MM.1S (cell line): ENCODE data around the gene THRA.

Experiments
- DNase-seq: peaks from one replicate; pipeline ENCODE4 v3.0.0-alpha.2; 2015
- H2AFZ ChIP-seq: fragments of 300-600 bp; sonication (generic); 2 replicates; pipeline ENCODE4 v1.6.0; 2016; ENCODE audit warnings: antibody characterized with exemption, low read length
- H3F3A ChIP-seq: fragments of 300-600 bp; sonication (generic); 2 replicates; pipeline ENCODE4 v1.6.1; 2016; ENCODE audit warnings: mild to moderate bottlenecking, antibody characterized with exemption, low read length, moderate library complexity, mixed read lengths; ENCODE audit not compliant: insufficient read depth
- H3K27ac ChIP-seq: fragments of 300-600 bp; sonication (generic); 2 replicates; pipeline ENCODE4 v1.5.1; 2016; ENCODE audit warnings: mild to moderate bottlenecking, low read length
- H3K27me3 ChIP-seq: fragments of 300-600 bp; sonication (generic); replicated peaks from 2 replicates; pipeline ENCODE4 v1.6.0; 2016; ENCODE audit warnings: low read length; ENCODE audit not compliant: insufficient read depth
- H3K36me3 ChIP-seq: fragments of 300-600 bp; sonication (generic); replicated peaks from 2 replicates; pipeline ENCODE4 v1.6.1; 2016; ENCODE audit warnings: mild to moderate bottlenecking, low read length, mixed read lengths; ENCODE audit not compliant: insufficient read depth
- H3K4me1 ChIP-seq: fragments of 300-600 bp; sonication (generic); 2 replicates; pipeline ENCODE4 v1.6.1; 2016; ENCODE audit warnings: low read length, mixed read lengths
- H3K4me2 ChIP-seq: fragments of 300-600 bp; sonication (generic); 2 replicates; pipeline ENCODE4 v1.6.0; 2016; ENCODE audit warnings: low read depth, low read length
- H3K4me3 ChIP-seq: fragments of 300-600 bp; sonication (generic); 2 replicates; pipeline ENCODE4 v1.5.1; 2016; ENCODE audit warnings: low read length, mixed read lengths
- H3K79me2 ChIP-seq: fragments of 300-600 bp; sonication (generic); 2 replicates; pipeline ENCODE4 v1.6.1; 2016; ENCODE audit warnings: mixed run types, low read length, mixed read lengths
- H3K9ac ChIP-seq: fragments of 300-600 bp; sonication (generic); 2 replicates; pipeline ENCODE4 v1.6.1; 2016; ENCODE audit warnings: low read length, mixed read lengths
- H3K9me2 ChIP-seq: fragments of 300-600 bp; sonication (generic); replicated peaks from 2 replicates; pipeline ENCODE4 v1.6.1; 2016; ENCODE audit warnings: mild to moderate bottlenecking, low read length, mixed read lengths; ENCODE audit not compliant: insufficient read depth
- H3K9me3 ChIP-seq: fragments of 300-600 bp; sonication (generic); replicated peaks from 2 replicates; pipeline ENCODE4 v1.6.1; 2016; ENCODE audit warnings: mild to moderate bottlenecking, low read length, mixed read lengths; ENCODE audit not compliant: insufficient read depth
- H4K20me1 ChIP-seq: fragments of 300-600 bp; sonication (generic); 2 replicates; pipeline ENCODE4 v1.6.1; 2016; ENCODE audit warnings: mild to moderate bottlenecking, low read length, moderate library complexity, mixed read lengths; ENCODE audit not compliant: insufficient read depth
- EZH2 ChIP-seq: fragments of 300-600 bp; sonication (generic); optimal IDR thresholded peaks from 2 replicates; pipeline ENCODE3; 2017; ENCODE audit warnings: low read depth, mild to moderate bottlenecking, antibody characterized with exemption, low read length, mixed read lengths
- EZH2phosphoT487 ChIP-seq: fragments of 300-600 bp; sonication (generic); IDR thresholded peaks from 2 replicates; pipeline ENCODE4 v1.6.1; 2018; ENCODE audit warnings: antibody characterized with exemption, low read length
- TF ChIP-seq, protein P1 (sequence below): fragments of 300-600 bp; sonication (generic); IDR thresholded peaks from 2 replicates; pipeline ENCODE4 v1.5.1; 2016; ENCODE audit warnings: antibody characterized with exemption, low read length, mixed read lengths

THRA gene

DNA sequence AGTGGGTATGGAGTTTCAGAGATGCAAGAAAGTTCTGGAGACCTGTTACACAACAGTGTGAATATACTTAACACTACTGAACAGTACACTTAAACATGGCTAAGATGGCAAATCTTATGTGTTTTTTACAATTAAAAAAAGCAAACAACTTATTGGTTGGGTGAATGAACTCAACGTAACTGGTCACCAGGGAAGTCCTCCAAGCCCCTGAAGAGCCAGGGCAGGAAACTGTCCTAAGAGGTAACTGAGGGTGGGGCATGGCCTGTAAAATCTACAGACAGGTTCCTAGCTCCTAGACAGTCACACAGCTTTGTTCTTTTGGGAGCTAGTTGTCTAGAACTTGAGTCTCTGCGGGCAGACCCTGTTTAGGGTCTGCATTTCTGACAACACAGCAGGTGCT lies 37.2 kb upstream of the THRA start:
- no peaks in the 10 kb centered on the region for H3K9me2 ChIP-seq
- H3K36me3 ChIP-seq = no peaks in the 10 kb centered on the region
- H3F3A ChIP-seq = 0 out of 2 replicates have a peak, but pooled peaks cover 2% of the 10 kb centered on the region
- no peaks in the 10 kb centered on the region for H3K27me3 ChIP-seq
- H3K4me3 ChIP-seq = no peak overlapping the region
- DNase-seq = no peak
- TF ChIP-seq, protein P1, sequence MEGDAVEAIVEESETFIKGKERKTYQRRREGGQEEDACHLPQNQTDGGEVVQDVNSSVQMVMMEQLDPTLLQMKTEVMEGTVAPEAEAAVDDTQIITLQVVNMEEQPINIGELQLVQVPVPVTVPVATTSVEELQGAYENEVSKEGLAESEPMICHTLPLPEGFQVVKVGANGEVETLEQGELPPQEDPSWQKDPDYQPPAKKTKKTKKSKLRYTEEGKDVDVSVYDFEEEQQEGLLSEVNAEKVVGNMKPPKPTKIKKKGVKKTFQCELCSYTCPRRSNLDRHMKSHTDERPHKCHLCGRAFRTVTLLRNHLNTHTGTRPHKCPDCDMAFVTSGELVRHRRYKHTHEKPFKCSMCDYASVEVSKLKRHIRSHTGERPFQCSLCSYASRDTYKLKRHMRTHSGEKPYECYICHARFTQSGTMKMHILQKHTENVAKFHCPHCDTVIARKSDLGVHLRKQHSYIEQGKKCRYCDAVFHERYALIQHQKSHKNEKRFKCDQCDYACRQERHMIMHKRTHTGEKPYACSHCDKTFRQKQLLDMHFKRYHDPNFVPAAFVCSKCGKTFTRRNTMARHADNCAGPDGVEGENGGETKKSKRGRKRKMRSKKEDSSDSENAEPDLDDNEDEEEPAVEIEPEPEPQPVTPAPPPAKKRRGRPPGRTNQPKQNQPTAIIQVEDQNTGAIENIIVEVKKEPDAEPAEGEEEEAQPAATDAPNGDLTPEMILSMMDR = no peak
- TF ChIP-seq EZH2phosphoT487 (no peak), EZH2 (no peak)
- H3K9me3 ChIP-seq = no peaks in the 10 kb centered on the region
- no peak overlapping the region for H3K9ac ChIP-seq
- H2AFZ ChIP-seq = no peak overlapping the region
- H3K79me2 ChIP-seq = no peaks in the 10 kb centered on the region
- H3K4me2 ChIP-seq = no peak overlapping the region
- H4K20me1 ChIP-seq = no peaks in the 10 kb centered on the region
- H3K27ac ChIP-seq = no peak overlapping the region
- no peaks in the 10 kb centered on the region; the same call in 1 of the 2 replicates for H3K4me1 ChIP-seq

DNA sequence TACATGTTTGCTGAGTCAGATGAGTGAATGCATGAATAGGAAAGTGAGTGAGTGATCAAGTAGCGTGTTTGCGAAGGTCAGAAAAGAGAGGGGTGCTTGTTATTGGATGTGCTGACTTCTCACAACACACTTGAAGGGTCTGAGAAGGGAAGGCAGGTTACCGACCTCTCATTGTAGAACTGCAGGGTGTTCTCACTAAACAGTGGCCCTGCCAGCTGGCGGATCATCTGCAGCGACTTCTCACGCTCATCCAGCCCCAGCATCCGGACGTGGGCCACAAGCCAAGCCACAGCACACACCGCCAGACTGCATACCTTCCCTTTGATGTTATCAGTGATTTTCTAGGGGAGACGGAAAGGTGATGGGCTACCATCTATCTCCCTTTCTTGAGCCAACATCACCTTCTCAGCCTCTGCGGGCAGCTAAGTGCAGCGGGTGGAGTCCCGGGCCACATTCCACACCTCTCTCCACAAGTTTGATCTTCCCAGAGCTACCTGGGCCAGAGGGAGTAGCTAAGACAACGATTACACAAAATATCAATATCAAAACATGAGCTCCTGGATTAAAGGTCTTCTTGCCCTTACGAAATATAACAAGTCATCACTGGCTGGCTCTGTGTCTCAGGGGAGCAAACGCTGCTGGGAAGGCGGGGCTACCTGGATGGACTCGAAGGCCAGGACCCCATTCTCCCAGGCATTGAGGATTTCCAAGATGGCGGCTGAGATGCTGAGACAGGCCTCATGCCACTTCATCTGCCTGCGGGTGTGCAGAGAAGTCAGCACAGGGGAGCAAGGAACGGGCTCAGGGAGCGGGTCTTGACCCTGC lies 36.6 kb upstream of the THRA start:
- H2AFZ ChIP-seq = no peak overlapping the region
- H3K9me3 ChIP-seq = no peaks in the 10 kb centered on the region
- H3K79me2 ChIP-seq = no peaks in the 10 kb centered on the region
- no peaks in the 10 kb centered on the region for H4K20me1 ChIP-seq
- H3K4me1 ChIP-seq = no peaks in the 10 kb centered on the region; the same call in 1 of the 2 replicates
- H3K27me3 ChIP-seq = no peaks in the 10 kb centered on the region
- no peak overlapping the region for H3K27ac ChIP-seq
- no peak for DNase-seq
- H3K36me3 ChIP-seq = no peaks in the 10 kb centered on the region
- no peaks in the 10 kb centered on the region for H3K9me2 ChIP-seq
- H3K9ac ChIP-seq = no peak overlapping the region
- no peak overlapping the region for H3K4me3 ChIP-seq
- no peak overlapping the region for H3K4me2 ChIP-seq
- TF ChIP-seq, protein P1 = no peak
- TF ChIP-seq EZH2phosphoT487 (no peak), EZH2 (no peak)
- H3F3A ChIP-seq = 0 out of 2 replicates have a peak, but pooled peaks cover 2% of the 10 kb centered on the region

DNA sequence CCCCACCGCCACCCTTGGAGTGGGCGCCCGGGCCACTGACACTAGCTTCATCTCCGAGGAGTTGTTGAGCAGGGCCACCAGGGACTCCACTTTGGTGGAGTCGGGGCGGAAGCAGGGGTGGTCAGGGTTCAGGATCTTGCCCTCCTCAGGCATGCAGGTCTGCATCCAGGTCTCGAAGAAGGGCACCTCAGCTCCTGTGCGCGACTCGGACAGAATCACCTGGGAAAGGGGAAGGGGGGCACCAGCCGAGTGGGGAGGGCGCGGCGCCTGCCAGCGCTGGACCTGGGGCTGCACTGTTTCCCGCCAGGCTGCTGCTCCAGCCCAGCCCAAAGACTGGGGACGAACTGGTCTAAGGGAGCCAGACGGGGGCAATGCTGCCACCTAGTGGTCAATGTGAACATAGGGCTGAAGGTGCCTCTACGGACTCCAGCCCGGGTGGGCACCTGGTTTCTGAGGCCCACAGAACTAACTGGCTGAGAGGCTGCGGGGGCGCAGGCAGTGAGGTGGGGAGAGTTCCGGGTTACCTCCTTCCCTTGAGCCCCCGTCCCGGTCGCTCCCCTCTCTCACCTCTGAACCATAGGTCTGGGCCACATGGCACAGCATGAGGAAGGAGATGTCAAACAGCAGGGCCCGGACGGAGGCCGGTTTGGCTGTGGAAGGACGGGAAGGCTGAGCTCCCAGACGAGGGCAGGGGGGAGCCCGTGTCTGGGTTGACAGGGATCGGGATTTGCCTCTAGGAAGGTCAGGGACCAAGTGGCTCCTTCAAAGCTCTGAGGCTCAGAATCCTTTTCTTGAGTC lies 35.8 kb upstream of the THRA start:
- no peaks in the 10 kb centered on the region; the same call in 1 of the 2 replicates for H3K4me1 ChIP-seq
- TF ChIP-seq, protein P1 = peak; percentile 93
- no peak for TF ChIP-seq EZH2
- H4K20me1 ChIP-seq = no peaks in the 10 kb centered on the region
- no peak overlapping the region for H2AFZ ChIP-seq
- no peaks in the 10 kb centered on the region for H3K36me3 ChIP-seq
- H3K9me2 ChIP-seq = no peaks in the 10 kb centered on the region
- H3F3A ChIP-seq = 0 out of 2 replicates have a peak, but pooled peaks cover 2% of the 10 kb centered on the region
- H3K4me2 ChIP-seq = no peak overlapping the region
- H3K4me3 ChIP-seq = no peak overlapping the region
- DNase-seq = peak; percentile 74
- H3K9ac ChIP-seq = no peak overlapping the region
- H3K27me3 ChIP-seq = no peaks in the 10 kb centered on the region
- no peak overlapping the region for H3K27ac ChIP-seq
- H3K79me2 ChIP-seq = no peaks in the 10 kb centered on the region
- H3K9me3 ChIP-seq = no peaks in the 10 kb centered on the region
